Measurements from ENCODE around the gene SCN5A.

SCN5A gene

DNA sequence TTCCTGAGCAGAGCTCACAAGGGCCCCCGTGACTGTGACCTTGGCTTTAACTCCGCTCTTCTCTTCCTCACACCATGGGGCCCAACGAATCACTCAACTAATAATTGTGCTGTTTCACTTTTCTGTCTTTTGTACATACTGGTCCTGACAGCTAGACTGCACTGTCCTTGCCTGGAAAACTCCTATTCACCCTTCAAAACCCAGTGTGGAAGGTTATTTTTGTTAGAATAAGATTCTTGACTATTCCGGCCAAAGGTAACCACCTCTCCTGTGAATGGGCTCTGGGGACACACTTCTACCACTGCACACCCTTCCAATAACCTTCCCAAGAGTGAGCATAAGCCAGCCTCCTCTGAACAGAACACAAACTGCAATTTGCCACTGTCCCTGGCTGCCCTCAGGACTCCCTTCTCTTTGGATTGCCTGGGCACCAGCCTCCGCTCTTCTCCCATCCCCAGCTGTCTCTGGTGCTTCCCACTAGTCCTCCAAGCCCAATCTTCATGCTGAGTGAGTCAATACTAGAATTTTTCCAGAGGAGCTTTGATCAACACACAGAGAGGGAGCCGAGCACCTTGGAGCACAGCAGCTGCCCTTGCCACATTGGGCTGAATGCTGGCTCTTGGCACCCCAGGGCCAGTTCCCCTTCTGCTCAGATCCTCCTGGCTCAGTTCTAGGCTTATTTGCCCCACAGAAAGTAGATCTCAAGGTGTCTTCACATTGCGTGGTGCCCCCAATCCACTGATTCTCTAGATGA is 2.1 kb downstream of the SCN5A start:
- DNase-seq (ENCODE audit: low read depth): no peak

DNA sequence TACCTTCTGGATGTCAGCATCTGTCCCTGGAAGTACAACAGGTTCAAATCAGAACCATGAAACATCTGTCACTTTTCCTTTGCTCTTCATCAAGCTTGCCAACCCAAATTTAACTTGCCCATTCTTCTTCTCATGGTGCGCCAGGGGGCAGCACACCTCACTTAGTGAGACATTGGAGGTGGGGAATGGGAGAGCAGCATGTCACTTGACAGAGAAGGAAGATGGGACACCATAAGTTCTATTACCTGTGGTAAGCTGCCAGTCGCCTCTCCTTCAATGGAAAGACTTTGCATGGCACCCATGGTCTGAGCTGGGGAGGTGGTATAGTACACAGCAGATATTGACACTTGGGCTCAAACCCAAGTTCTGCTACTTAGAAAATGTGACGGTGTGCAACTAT is 2.9 kb downstream of the SCN5A start:
- DNase-seq (ENCODE audit: low read depth): no peak

DNA sequence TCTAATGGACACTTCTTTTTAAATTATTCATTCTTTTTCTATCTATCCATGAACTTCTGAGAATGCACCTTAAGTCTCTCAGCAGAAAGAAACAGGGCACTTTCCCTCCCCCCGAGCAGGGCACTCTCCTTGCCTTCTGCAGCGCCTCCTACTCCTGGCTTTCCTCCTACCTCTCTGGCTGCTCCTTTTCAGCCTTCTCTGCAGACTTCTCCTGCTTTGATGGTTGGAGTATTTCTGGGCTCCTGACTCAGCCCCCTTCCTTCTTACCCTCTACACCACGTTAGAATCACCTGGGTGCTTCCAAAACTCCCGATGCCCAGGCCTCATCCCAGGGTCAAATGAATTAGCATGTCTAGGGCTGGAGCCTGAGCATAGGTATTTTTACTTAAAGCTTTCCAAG is 3.4 kb downstream of the SCN5A start:
- DNase-seq (ENCODE audit: low read depth): no peak

GRCh38 chr3:38645601-38646000 is 3.9 kb downstream of the SCN5A start:
- DNase-seq (ENCODE audit: low read depth): no peak

DNA sequence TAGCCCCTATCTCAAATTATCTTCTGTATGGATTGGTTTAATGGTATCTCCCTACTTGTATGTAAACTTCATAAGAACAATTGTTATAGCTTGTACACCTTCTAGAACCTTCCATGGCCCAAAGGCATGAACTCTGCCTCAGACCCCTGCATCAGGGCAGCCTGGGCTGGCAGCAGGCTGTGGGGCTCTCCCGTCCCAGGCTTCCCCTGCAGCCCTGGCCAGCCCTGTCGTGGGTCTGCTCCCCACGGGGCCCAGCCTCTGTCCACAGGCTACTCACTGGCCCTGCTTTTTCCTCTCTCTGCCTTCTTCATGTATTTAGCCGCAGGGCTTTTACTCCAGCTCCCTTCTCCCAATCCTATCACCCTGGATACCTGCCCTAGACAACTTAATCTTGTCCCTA is 4.4 kb downstream of the SCN5A start:
- DNase-seq (ENCODE audit: low read depth): no peak

GRCh38 chr3:38644662-38645053 is 4.8 kb downstream of the SCN5A start:
- no peak for DNase-seq (ENCODE audit: low read depth)

- DNase-seq (ENCODE audit: low read depth): no peak
These were observed 5.3 kb downstream of the SCN5A start for GRCh38 chr3:38644016-38644661.

DNA sequence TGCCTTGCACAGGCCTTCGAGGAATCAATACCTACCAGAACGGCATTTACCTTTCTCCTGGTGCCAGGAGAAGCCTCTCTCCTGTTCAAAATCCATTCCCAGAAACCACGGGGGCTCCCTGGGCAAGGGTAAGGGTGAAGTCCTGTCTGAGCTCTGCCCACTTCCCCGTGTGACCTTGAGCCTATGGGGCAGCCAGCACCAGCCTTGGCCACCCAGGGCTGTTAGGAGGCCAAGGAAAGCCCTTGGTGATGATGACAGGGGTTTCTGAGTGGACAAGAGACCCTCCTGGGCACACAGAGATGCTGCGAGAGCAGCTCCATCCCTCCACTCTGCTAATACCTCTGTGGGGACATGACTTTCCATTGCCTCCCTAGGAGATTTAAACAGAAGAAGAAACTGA is 5.9 kb downstream of the SCN5A start:
- DNase-seq (ENCODE audit: low read depth): no peak

GRCh38 chr3:38643090-38643489 is 6.4 kb downstream of the SCN5A start:
- DNase-seq (ENCODE audit: low read depth): no peak

DNA sequence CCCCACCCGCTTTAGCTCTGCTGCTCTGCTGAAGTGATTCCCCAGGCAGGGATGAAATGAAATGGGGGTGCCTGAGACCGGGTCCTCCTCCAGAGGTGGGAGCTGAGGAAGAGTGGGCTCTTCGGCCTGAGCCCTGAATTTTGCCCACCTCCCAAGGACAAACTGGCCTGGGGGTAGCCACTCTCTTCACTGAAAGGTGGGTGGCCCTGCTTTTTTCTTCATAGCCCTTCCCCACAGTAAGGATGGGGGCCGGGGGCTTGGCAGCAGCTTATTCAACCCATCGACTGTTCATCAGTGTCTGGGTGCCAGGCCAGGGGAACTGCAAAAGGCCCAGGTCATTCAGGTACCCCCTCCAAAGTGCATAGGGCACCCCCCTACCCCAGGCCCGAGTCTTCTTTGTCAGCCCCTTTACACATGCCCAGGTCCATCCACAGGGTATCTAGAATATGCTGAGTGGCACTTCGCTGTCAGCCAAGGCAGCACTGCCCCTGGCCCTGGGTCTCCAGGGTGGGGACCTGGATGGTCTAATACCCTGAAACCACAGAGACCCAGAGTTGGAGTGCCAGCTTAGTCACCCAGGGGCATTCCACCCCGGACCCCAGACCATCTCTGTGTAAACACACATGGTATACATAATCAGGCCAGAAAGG is 7.9 kb downstream of the SCN5A start:
- no peak for DNase-seq (ENCODE audit: low read depth)

GRCh38 chr3:38640661-38641452 is 8.6 kb downstream of the SCN5A start:
- no peak for DNase-seq (ENCODE audit: low read depth)

DNA sequence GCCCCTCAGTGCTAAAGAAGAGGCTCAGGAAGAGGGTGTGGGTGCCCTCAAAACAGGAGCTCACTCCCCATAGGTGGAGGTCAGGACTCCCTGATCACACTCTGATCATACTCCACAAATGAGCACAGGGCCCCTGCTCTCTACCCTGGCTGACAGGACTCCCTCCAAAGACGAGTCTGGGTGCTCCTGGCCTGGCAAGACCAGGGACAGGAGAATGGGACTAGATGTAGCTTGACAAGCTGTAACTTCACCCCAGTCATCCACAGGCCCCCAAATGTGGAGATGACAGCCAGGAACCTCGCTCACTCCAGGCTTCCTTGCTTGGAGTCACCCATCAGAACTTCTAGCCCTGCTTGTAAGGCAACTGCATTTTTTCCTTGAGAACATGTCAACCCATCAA is 11.1 kb downstream of the SCN5A start:
- DNase-seq (ENCODE audit: low read depth): no peak

DNA sequence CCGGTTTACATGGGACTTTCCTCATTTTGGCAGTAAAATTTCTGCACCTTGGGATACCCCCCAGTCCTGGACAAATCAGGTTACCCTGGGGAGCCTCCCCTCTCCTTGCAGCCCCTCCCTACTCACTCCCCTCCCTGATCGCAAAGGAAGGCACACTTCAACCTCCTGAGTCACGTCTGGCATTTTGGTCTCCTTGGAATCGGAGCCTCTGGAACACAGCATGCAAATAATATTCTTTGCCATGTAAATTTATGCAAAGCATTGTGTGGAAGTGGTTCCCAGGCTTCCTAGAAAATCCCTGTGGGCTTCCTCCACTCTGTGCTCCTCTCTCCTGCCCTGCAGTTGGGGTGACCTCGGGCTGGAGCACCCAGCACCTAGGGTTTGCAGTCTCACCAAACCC is 11.6 kb downstream of the SCN5A start:
- no peak for DNase-seq (ENCODE audit: low read depth)

GRCh38 chr3:38636881-38637280 is 12.6 kb downstream of the SCN5A start:
- DNase-seq (ENCODE audit: low read depth): no peak

DNA sequence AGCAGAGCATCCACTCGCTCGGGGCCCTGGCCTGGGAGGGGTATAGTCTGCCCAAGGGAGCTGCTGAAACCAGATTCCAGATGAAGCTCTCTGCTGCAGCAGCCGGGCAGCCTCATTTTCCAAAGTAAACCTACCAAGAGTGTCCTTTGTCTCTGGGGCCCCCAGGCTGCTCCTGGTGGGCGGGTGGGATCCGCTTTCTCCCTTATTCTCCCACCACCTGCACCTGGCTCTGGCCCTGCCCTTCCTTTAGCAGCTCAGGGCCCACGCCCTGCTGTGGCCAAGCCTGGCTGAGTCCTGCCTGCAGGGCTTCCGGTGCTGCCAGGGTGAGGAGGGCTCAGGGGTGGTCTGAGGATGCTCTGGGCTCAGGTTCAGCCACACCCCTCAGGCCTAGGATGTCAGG is 13.0 kb downstream of the SCN5A start:
- no peak for DNase-seq (ENCODE audit: low read depth)

GRCh38 chr3:38634111-38634510 is 15.4 kb downstream of the SCN5A start:
- DNase-seq (ENCODE audit: low read depth): no peak

- DNase-seq (ENCODE audit: low read depth): no peak
These were observed 16.5 kb downstream of the SCN5A start for GRCh38 chr3:38632989-38633388.

DNA sequence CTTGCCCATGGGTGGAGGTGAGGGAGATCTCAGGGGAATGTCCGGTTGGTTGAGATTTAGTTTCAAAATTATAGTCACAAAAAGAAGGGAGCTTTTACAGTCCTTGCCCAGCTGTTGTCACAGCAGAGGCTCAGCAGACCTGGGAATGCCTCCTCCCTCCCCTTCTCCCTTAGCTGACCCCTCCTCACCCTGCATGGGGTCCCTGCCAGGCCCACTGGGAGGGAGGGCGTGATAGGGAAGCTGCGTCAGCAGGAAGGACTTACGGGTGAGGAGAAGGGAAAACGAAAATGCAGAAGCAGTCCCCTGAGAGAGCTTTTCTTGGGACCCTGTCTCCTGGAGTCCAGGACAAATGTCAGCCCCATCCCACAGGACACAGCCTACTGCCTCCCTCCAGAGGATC is 18.9 kb downstream of the SCN5A start:
- DNase-seq (ENCODE audit: low read depth): no peak

DNA sequence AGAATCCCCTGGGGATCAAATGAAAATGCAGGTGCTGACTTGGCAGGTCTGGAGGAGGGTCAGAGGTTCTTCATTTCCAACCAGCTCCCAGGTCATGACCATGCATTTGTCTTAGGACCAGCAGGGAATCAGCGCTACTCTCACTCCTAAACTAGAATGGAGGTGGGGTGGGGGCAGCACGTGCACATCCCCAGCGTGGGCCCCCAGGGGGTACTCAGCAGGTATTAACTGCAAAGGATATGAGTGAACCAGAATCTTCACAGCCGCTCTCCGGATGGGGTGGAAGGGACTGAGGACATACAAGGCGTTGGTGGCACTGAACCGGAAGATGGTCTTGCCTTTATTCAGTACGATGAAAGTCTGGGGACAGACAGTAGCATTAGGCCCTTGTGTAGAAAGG is 19.4 kb downstream of the SCN5A start:
- no peak for DNase-seq (ENCODE audit: low read depth)

GRCh38 chr3:38628835-38629234 is 20.7 kb downstream of the SCN5A start:
- no peak for DNase-seq (ENCODE audit: low read depth)

DNA sequence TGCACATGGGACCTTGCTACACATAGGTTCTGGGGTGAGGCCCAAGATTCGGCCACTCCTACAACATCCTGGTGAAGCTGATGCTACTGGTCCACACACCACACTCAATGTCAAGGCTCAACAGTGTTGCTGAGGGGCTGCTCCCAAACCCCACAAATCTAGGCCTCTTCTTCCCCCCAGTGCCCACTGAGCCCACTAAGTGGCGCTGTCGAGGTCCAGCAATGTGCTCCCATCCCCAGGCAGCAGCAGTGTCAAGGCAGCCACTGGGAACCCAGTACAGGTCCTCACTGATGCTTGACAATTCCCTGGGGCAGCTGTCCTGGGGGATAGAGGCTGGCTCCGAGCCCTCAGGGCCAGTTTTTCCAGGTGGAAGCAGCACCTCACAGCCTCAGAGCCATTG is 21.5 kb downstream of the SCN5A start:
- no peak for DNase-seq (ENCODE audit: low read depth)

DNA sequence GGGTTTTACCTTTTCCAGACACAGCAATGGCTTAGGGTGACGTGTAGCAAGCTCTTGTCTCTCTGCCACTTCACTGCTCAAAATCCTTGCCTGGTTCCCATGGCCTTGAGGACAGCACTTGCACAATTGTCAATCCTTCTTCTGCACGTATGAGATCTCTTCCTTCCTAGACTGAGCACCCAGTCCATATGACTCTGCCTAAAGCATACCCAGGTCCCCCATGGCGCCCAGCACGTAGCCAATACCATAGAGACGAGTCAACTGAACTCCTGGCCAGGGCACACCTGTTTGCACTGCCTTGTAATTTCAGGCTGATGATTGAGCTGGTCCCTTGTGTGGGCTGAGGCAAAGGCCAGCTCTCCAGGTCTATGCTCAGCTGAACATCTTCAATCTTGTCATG is 23.3 kb downstream of the SCN5A start:
- DNase-seq (ENCODE audit: low read depth): no peak

DNA sequence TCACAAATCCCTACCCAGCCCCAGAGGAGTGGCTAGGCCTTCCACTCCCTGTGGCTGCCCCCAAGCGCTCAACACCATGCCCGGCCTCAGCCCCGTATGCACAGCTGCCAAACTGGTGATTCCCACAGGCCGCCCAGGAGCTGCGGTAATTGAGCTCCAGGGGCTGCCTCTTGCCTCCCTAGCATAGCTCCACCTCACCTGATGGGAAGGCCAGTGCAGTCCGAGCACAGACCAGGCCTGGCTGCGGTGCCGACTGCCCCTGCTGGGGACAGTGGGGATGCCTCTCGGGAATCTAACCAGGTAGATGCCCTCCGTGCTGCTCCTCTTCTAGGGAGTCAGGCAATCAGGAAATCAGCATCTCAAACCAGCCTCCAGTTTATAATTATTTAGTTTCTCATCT is 25.9 kb downstream of the SCN5A start:
- no peak for DNase-seq (ENCODE audit: low read depth)
